ENCODE data around the gene CSH1. TPM values are rescaled to one million over a fixed set of nuclear protein-coding genes. Genes with fewer than 3 reads are reported as not detected.

The CSH1 gene
- total and polyA plus RNA-seq, 7 experiments from 2014 or later: 8.2 to 11.3 TPM; not detected in 5

GRCh38 chr17:63941751-63942150, 45.4 kb upstream of the CSH1 start:
- POLR2A ChIA-PET: interaction anchor here (0.6 kb wide), 2 partner anchors 22 to 514 kb away, joined by 3 read pairs; no protein-coding TSS in a partner anchor
- Mint-ChIP-seq H3K4me1 (peaks cover 8 to 30% (median 20%) of the 10 kb centered on the region in 7 donors), H3K27ac (no peak overlapping the region), H3K27me3 (peaks cover 0 to 7% (median 0%) of the 10 kb centered on the region in 5 donors), H3K9me3 (no peaks in the 10 kb centered on the region), H3K36me3 (no peaks in the 10 kb centered on the region), H3K4me3 (no peak overlapping the region)
- H3K36me3 ChIP-seq (ENCODE audit: control insufficient read depth in 2 of 3, insufficient read depth in 3 of 3, low read length in 3 of 3): no peaks in the 10 kb centered on the region
- H3K9me3 ChIP-seq (ENCODE audit: control insufficient read depth in 2 of 3, low read length in 3 of 3): no peaks in the 10 kb centered on the region
- H3K27me3 ChIP-seq (ENCODE audit: control insufficient read depth in 2 of 2, insufficient read depth in 2 of 2, low read length in 2 of 2): no peaks in the 10 kb centered on the region
- peaks cover 11% of the 10 kb centered on the region in 2 donors for H3K4me1 ChIP-seq (ENCODE audit: control insufficient read depth in 2 of 2, insufficient read depth in 2 of 2, low read length in 2 of 2)
- DNase-seq: no peak
- H3K27ac ChIP-seq (ENCODE audit: low read depth, low read length): no peak overlapping the region
- intact Hi-C loops (cut with micrococcal nuclease): no loop called here
- H3K4me3 ChIP-seq (ENCODE audit: low read length): no peak overlapping the region
- CTCF ChIA-PET: no interaction called here
- no peak for ATAC-seq

GRCh38 chr17:63941162-63941561, 44.8 kb upstream of the CSH1 start:
- no peak overlapping the region for H3K27ac ChIP-seq (ENCODE audit: low read depth, low read length)
- intact Hi-C loops (cut with micrococcal nuclease): no loop called here
- no peaks in the 10 kb centered on the region for H3K9me3 ChIP-seq (ENCODE audit: control insufficient read depth in 2 of 3, low read length in 3 of 3)
- Mint-ChIP-seq H3K4me1 (peaks cover 5 to 25% (median 15%) of the 10 kb centered on the region in 7 donors), H3K27ac (no peak overlapping the region), H3K36me3 (no peaks in the 10 kb centered on the region), H3K27me3 (peaks cover 0 to 10% (median 0%) of the 10 kb centered on the region in 5 donors), H3K4me3 (no peak overlapping the region), H3K9me3 (no peaks in the 10 kb centered on the region)
- H3K4me1 ChIP-seq (ENCODE audit: control insufficient read depth in 2 of 2, insufficient read depth in 2 of 2, low read length in 2 of 2): peaks cover 5% of the 10 kb centered on the region in 2 donors
- no peak for ATAC-seq
- POLR2A ChIA-PET: no interaction called here
- DNase-seq: no peak
- H3K27me3 ChIP-seq (ENCODE audit: control insufficient read depth in 2 of 2, insufficient read depth in 2 of 2, low read length in 2 of 2): no peaks in the 10 kb centered on the region
- H3K4me3 ChIP-seq (ENCODE audit: low read length): no peak overlapping the region
- no peaks in the 10 kb centered on the region for H3K36me3 ChIP-seq (ENCODE audit: control insufficient read depth in 2 of 3, insufficient read depth in 3 of 3, low read length in 3 of 3)
- CTCF ChIA-PET: interaction anchor here (1.0 kb wide), 1 partner anchor 22 kb away, joined by 3 read pairs; no protein-coding TSS in a partner anchor

- Mint-ChIP-seq H3K27me3 (peaks cover 0 to 15% (median 0%) of the 10 kb centered on the region in 5 donors), H3K27ac (no peak overlapping the region), H3K36me3 (no peaks in the 10 kb centered on the region), H3K4me1 (peaks cover 4 to 20% (median 11%) of the 10 kb centered on the region in 7 donors), H3K9me3 (no peaks in the 10 kb centered on the region), H3K4me3 (no peak overlapping the region)
- intact Hi-C loops (cut with micrococcal nuclease): no loop called here
- ATAC-seq (no peak), DNase-seq (no peak)
- no peaks in the 10 kb centered on the region for H3K4me1 ChIP-seq (ENCODE audit: control insufficient read depth in 2 of 2, insufficient read depth in 2 of 2, low read length in 2 of 2)
- H3K9me3 ChIP-seq (ENCODE audit: control insufficient read depth in 2 of 3, low read length in 3 of 3): no peaks in the 10 kb centered on the region
- H3K4me3 ChIP-seq (ENCODE audit: low read length): no peak overlapping the region
- ChIA-PET POLR2A (no interaction called here), CTCF (interaction anchor here (0.8 to 1.0 kb wide), 3 partner anchors 10 to 21 kb away, joined by 3 to 5 read pairs (median 4); no protein-coding TSS in a partner anchor)
- no peaks in the 10 kb centered on the region for H3K27me3 ChIP-seq (ENCODE audit: control insufficient read depth in 2 of 2, insufficient read depth in 2 of 2, low read length in 2 of 2)
- H3K27ac ChIP-seq (ENCODE audit: low read depth, low read length): no peak overlapping the region
- no peaks in the 10 kb centered on the region for H3K36me3 ChIP-seq (ENCODE audit: control insufficient read depth in 2 of 3, insufficient read depth in 3 of 3, low read length in 3 of 3)
Observed at GRCh38 chr17:63940584-63940983, 44.2 kb upstream of the CSH1 start.

- Histone ChIP-seq H3K27ac (ENCODE audit: low read depth, low read length) (no peak overlapping the region), H3K4me1 (ENCODE audit: control insufficient read depth in 2 of 2, insufficient read depth in 2 of 2, low read length in 2 of 2) (no peaks in the 10 kb centered on the region)
- POLR2A ChIA-PET: no interaction called here
Observed at GRCh38 chr17:63939884-63940283, 43.5 kb upstream of the CSH1 start.

GRCh38 chr17:63939401-63939800, 43.0 kb upstream of the CSH1 start:
- Histone ChIP-seq H3K36me3 (ENCODE audit: control insufficient read depth in 2 of 3, insufficient read depth in 3 of 3, low read length in 3 of 3) (no peaks in the 10 kb centered on the region), H3K4me1 (ENCODE audit: control insufficient read depth in 2 of 2, insufficient read depth in 2 of 2, low read length in 2 of 2) (no peaks in the 10 kb centered on the region), H3K27ac (ENCODE audit: low read depth, low read length) (no peak overlapping the region), H3K4me3 (ENCODE audit: low read length) (no peak overlapping the region), H3K27me3 (ENCODE audit: control insufficient read depth in 2 of 2, insufficient read depth in 2 of 2, low read length in 2 of 2) (no peaks in the 10 kb centered on the region), H3K9me3 (ENCODE audit: control insufficient read depth in 2 of 3, low read length in 3 of 3) (no peaks in the 10 kb centered on the region)
- H3K27ac Mint-ChIP-seq: peak overlapping the region in 2 of 9 donors; percentile 23 to 78
- peaks cover 0 to 13% (median 0%) of the 10 kb centered on the region in 5 donors for H3K27me3 Mint-ChIP-seq
- CTCF ChIA-PET: interaction anchor here (0.9 to 1.0 kb wide), 2 partner anchors 18 to 27 kb away, joined by 3 to 4 read pairs; no protein-coding TSS in a partner anchor
- POLR2A ChIA-PET: no interaction called here
- no peak for ATAC-seq
- H3K9me3 Mint-ChIP-seq: no peaks in the 10 kb centered on the region
- DNase-seq: no peak
- no peaks in the 10 kb centered on the region for H3K36me3 Mint-ChIP-seq
- H3K4me1 Mint-ChIP-seq: peaks cover 0 to 15% (median 5%) of the 10 kb centered on the region in 7 donors
- intact Hi-C loops (cut with micrococcal nuclease): no loop called here
- no peak overlapping the region for H3K4me3 Mint-ChIP-seq

More at GRCh38 chr17:63939884-63940283, 43.5 kb upstream of the CSH1 start:
- Histone ChIP-seq H3K9me3 (ENCODE audit: control insufficient read depth in 2 of 3, low read length in 3 of 3) (no peaks in the 10 kb centered on the region), H3K36me3 (ENCODE audit: control insufficient read depth in 2 of 3, insufficient read depth in 3 of 3, low read length in 3 of 3) (no peaks in the 10 kb centered on the region), H3K27me3 (ENCODE audit: control insufficient read depth in 2 of 2, insufficient read depth in 2 of 2, low read length in 2 of 2) (no peaks in the 10 kb centered on the region), H3K4me3 (ENCODE audit: low read length) (no peak overlapping the region)
- intact Hi-C loops (cut with micrococcal nuclease): no loop called here
- ATAC-seq (no peak), DNase-seq (no peak)
- H3K4me3 Mint-ChIP-seq: no peak overlapping the region
- peaks cover 0 to 15% (median 5%) of the 10 kb centered on the region in 7 donors for H3K4me1 Mint-ChIP-seq
- H3K27ac Mint-ChIP-seq: peak overlapping the region in 1 of 9 donors; percentile 17
- H3K9me3 Mint-ChIP-seq: no peaks in the 10 kb centered on the region
- peaks cover 0 to 13% (median 0%) of the 10 kb centered on the region in 5 donors for H3K27me3 Mint-ChIP-seq
- CTCF ChIA-PET: interaction anchor here (0.8 to 1.0 kb wide), 3 partner anchors 11 to 28 kb away, joined by 3 to 5 read pairs (median 4); no protein-coding TSS in a partner anchor
- no peaks in the 10 kb centered on the region for H3K36me3 Mint-ChIP-seq

GRCh38 chr17:63937920-63938319, 41.5 kb upstream of the CSH1 start:
- peaks cover 3 to 16% (median 10%) of the 10 kb centered on the region in 7 donors for H3K4me1 Mint-ChIP-seq
- H3K4me3 Mint-ChIP-seq: no peak overlapping the region
- no peak for ATAC-seq
- H3K9me3 Mint-ChIP-seq: no peaks in the 10 kb centered on the region
- H3K27ac ChIP-seq (ENCODE audit: low read depth, low read length): no peak overlapping the region
- ChIA-PET POLR2A (no interaction called here), CTCF (no interaction called here)
- no peak overlapping the region for H3K27ac Mint-ChIP-seq
- no peak overlapping the region for H3K4me3 ChIP-seq (ENCODE audit: low read length)
- peaks cover 0 to under 1% of the 10 kb centered on the region in 2 donors for H3K4me1 ChIP-seq (ENCODE audit: control insufficient read depth in 2 of 2, insufficient read depth in 2 of 2, low read length in 2 of 2)
- peaks cover 0 to 10% (median 0%) of the 10 kb centered on the region in 5 donors for H3K27me3 Mint-ChIP-seq
- DNase-seq: no peak
- intact Hi-C loops (cut with micrococcal nuclease): no loop called here
- no peaks in the 10 kb centered on the region for H3K36me3 Mint-ChIP-seq
- H3K9me3 ChIP-seq (ENCODE audit: control insufficient read depth in 2 of 3, low read length in 3 of 3): no peaks in the 10 kb centered on the region
- no peaks in the 10 kb centered on the region for H3K27me3 ChIP-seq (ENCODE audit: control insufficient read depth in 2 of 2, insufficient read depth in 2 of 2, low read length in 2 of 2)
- no peaks in the 10 kb centered on the region for H3K36me3 ChIP-seq (ENCODE audit: control insufficient read depth in 2 of 3, insufficient read depth in 3 of 3, low read length in 3 of 3)

- ChIA-PET CTCF (interaction anchor here (1.3 kb wide), 1 partner anchor 9 kb away, joined by 9 read pairs; no protein-coding TSS in a partner anchor), POLR2A (no interaction called here)
- H3K27ac Mint-ChIP-seq: no peak overlapping the region
- no peak overlapping the region for H3K4me3 Mint-ChIP-seq
- H3K27me3 ChIP-seq (ENCODE audit: control insufficient read depth in 2 of 2, insufficient read depth in 2 of 2, low read length in 2 of 2): no peaks in the 10 kb centered on the region
- peaks cover 5 to 22% (median 16%) of the 10 kb centered on the region in 7 donors for H3K4me1 Mint-ChIP-seq
- DNase-seq (no peak), ATAC-seq (no peak)
- no peak overlapping the region for H3K27ac ChIP-seq (ENCODE audit: low read depth, low read length)
- peaks cover 0 to 9% (median 0%) of the 10 kb centered on the region in 5 donors for H3K27me3 Mint-ChIP-seq
- H3K36me3 ChIP-seq (ENCODE audit: control insufficient read depth in 2 of 3, insufficient read depth in 3 of 3, low read length in 3 of 3): no peaks in the 10 kb centered on the region
- no peak overlapping the region for H3K4me3 ChIP-seq (ENCODE audit: low read length)
- H3K36me3 Mint-ChIP-seq: no peaks in the 10 kb centered on the region
- H3K9me3 ChIP-seq (ENCODE audit: control insufficient read depth in 2 of 3, low read length in 3 of 3): no peaks in the 10 kb centered on the region
- intact Hi-C loops (cut with micrococcal nuclease): no loop called here
- no peaks in the 10 kb centered on the region for H3K9me3 Mint-ChIP-seq
- peaks cover 3 to 7% of the 10 kb centered on the region in 2 donors for H3K4me1 ChIP-seq (ENCODE audit: control insufficient read depth in 2 of 2, insufficient read depth in 2 of 2, low read length in 2 of 2)
Observed at GRCh38 chr17:63937319-63937718, 40.9 kb upstream of the CSH1 start.

Measured in naive thymus-derived CD4-positive, alpha-beta T cell (primary cell).